Muscle of back (tissue), 11 donors: ENCODE measurements around the gene NPDC1. TPM values are rescaled to one million over a fixed set of nuclear protein-coding genes. Genes with fewer than 3 reads are reported as not detected.

Experiments
- DNase-seq, 3 donors: peaks; one replicate each; pipeline versions ENCODE4 v3.0.0 to v3.0.0-alpha.2; 2013
- polyA plus RNA-seq, 10 donors: library from polyadenylated mRNA; unstranded; fragments of 120-200 nt; gene quantifications; one replicate each; pipeline ENCODE4 v1.2.1, GENCODE V29; 2013; ENCODE audit not compliant: insufficient read length in 10 of 10

The NPDC1 gene
- polyA plus RNA-seq, 10 donors = 28.5 to 53.0 (median 38.4) TPM

DNA sequence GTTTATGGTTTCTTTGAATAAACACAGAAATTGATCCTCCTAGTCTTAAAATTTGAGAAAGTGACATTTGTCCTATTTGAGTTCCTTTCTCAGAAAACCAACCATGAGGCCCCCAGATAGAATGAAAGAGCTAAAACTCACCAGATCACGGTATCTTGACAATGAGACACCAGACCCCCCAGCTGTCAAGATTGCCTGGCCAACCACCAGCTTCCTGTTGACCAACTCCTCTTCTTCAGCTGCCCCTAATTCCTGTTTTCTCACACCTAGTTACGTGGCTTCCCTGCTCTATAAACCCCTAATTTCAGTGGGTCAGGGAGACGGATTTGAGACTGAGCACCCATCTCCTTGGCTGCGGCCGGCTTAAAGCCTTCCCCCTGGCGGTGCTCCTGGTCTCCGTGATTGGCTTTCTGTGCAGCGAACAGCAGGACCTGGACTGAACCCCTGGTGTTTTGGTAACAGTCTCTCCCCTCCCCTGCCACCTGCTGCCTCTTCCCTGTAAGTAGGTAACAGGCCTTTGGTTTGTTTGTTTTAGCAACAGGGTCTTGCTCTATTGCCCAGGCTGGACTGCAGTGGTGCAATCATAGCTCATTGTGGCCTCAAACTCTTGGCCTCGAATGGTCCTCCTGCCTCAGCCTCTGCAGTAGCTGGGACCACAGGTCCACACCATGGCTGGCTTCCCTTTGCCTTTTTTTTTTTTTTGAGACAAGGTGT lies 12.7 kb upstream of the NPDC1 start:
- DNase-seq = no peak

GRCh38 chr9:137057545-137057944 lies 11.6 kb upstream of the NPDC1 start:
- DNase-seq = no peak

DNA sequence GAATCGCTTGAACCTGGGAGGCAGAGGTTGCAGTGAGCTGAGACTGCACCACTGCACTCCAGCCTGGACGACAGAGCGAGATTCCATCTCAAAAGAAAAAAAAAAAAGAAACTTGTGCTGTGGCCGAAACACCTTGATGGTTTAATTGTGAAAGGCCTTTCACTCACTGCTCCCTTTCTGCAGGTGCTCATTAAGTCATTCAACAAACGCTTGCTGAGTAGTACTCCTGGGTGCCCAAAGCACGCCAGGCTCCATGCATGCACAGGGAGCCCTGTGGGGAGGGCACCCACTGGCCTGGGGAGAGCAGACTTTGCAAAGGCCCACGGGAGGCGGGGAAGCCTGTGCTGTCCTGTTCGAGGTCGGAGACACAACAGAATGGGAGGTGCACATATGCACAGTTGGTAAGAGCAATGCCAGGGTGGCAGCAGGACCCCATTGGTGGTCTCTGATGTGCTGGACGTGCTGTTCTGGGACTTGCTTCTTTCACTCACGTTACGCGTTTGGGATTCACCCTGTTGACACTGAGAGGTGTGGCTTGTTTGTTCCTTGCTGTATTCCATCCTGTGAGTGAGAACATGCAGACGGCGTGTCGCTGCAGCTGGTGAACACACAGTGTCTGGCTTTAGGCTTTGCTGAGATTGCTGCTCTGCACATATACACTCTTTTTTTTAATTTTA lies 10.9 kb upstream of the NPDC1 start:
- peak in 1 of 3 donors; percentile 65 for DNase-seq

- DNase-seq = peak; percentile 62 to 96 (median 90)
Observed at GRCh38 chr9:137055385-137056364, 9.7 kb upstream of the NPDC1 start.

DNA sequence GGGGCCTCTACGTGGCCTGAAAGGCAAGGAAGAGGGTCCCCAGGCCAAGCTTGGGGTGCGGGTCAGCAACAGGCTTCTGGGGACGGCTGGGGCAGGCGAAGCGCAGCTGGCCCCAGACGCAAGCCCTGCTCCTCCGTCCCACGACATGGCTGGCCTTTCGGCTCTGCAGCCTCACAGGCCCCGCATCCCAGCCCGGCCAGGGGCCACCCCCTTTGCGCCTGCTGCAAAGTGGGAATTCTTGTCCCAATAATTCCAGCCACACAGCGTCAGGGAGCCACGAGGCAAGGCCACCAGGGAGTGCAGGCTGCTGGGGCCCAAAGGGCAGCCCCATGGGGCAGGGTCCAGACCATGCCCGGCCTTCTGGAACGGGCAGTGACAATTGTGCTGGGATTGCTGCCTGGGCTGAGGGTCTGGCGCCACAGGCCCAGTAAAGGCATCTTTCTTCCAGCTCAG lies 9.0 kb upstream of the NPDC1 start:
- DNase-seq = no peak

DNA sequence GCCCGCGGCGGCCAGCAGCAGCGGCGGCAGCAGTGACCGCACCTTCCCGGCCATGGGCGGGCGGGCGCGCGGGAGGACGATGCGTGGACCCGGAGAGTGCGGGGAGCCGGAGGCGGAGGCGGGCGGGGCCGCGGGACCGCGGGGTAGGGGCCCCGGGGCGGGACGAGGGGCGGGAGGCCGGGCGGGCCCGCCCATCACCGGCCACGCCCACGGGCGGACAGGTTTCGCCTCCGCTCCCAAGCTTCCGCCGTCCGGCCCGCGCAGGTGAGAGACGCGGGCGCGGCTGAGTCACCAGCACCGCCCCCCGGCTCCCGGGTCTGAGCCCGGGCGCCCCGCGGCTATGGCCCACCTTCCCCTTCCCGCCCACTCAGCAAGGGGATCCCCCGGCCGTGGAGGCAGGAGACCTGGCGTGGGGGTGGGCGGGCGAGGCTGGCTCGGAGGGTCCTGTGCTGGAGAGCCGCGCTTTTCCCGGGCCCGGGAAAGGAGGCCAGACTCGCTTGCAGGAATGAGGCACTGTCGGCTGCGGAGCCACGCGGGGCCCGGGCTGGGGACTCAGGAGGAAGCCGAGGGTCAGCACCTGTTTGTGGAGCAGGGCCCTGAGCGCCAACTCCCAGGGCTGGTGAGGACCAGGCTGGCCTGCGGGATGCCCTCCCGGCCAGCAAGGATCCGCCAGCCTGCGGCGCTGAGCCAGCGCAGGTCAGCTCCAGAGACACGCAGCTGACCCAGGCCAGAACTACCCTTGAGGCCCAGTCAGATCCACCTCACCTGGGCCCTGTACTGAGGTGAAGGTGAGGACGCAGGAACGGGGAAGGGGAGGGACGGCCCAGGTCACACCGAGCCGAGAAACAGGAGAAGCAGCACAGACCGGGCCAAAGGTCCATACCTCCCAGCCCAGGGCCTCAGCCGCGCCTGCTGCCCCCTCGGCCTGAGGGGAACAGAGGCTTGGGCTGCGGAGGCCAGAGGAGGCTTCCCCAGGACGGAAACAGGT lies 8.3 kb upstream of the NPDC1 start, which contains the start of gene ENTPD2:
Gene ENTPD2, minus strand, starts transcription at position 118 of the 988 bp plus-strand sequence. Its CDS starts 64 bp downstream, at position 54.
- DNase-seq = peak in 1 of 3 donors; percentile 50

- DNase-seq = no peak
Observed at GRCh38 chr9:137052998-137053943, 7.3 kb upstream of the NPDC1 start.

DNA sequence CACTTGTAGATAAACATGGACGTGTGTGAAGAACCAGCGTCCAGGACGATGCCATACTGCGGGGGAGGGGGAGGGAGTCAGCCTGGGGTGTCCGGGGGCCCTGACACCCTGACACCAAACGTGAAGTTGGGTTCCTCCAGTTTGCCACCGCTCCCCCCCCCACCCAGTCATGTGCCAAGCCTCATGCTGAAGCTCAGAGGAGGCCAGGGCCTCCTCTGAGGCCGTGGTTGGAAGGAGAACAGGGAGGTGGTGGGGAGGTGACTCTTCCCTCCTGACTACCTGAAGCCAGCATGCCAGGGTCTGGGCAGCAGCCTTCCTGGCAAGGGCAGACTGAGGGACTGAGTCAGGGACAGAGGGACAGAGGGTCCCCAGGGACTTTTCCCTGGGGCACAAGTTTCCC lies 6.3 kb upstream of the NPDC1 start:
- no peak for DNase-seq

DNA sequence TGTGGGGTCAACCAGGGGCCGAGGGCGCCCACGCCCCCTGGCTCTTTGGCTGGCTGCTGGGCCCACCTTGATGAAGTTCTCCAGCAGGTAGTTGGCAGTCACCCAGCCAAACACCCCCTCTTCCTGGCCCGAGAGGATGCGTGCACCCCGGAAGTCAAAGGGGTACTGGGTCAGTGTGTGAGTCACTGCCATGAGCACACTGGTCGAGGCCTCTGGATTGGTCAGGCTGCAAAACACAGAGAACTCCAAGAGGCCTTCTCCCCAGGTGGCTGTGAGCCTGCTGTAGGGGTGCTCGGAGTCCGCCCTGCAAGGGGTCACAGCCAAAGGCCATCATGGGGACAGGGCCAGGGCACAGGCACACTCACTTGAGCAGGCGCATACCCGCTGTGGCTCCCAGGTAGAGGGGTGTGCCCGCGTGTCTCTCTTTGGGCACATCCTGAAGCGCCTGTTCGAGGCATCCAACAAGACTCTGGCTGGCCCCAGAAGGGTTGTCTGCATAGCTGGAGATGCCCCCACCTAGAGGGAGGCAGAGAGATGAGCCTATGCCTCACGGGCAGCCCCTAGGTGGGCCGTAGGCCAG lies 5.3 kb upstream of the NPDC1 start:
- no peak for DNase-seq

DNA sequence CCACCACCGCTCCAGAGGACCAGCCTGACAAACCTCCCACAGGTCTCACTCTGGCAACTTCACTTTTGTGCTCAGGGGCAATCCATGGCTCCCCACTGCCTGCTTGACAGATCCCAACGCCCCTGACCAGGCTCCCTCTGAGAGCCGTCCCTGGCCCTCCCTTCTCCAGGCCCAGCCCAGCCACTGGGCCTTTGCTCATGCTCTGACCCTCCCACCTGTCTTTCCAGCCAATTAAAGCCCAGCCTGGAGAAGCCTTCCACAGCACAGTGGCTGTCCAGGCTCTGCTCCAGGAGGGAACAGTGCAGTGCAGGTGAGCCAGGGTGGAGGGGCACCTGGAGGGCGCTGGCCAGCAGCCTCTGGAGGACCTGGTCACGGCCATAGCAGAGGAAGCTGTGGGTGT lies 4.6 kb upstream of the NPDC1 start:
- no peak for DNase-seq

DNA sequence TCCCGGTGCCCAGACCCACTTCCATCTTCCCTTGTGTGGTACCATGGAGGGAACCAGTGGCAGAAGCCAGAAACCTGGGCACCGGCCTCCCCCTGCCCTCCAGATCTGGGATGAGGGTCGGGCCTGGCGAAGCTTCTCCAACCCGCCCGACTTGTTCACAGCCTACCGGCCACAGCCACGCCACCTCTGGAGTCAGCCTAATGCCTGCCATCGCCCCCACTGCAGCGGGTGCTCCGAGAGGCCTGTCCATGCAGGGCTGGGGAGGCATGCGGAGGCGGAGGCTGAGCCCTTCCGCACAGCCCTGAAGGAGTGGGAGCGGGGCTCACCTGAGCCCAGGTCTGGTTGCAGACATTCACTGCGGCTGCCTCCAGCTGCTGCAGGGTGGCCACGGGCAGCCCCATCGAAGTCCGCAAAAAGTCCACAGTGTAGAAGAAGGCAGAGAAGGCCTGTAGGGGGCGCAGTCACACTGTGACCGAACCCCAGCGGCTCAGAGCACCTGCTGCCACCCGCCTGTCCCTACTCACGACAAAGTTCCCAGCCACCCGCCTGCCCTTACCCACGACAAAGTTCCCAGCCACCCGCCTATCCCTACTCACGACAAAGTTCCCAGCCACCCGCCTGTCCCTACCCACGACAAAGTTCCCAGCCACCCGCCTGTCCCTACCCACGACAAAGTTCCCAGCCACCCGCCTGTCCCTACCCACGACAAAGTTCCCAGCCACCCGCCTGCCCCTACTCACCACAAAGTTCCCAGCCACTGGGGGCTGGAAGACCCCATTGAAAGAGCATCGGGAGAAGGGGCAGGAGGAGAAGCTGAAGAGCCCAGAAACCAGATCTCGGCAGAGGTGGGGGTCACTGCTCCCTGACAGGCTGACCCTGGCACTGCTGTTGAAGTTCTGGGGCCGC lies 3.8 kb upstream of the NPDC1 start:
- DNase-seq = peak in 2 of 3 donors; percentile 65 to 75

DNA sequence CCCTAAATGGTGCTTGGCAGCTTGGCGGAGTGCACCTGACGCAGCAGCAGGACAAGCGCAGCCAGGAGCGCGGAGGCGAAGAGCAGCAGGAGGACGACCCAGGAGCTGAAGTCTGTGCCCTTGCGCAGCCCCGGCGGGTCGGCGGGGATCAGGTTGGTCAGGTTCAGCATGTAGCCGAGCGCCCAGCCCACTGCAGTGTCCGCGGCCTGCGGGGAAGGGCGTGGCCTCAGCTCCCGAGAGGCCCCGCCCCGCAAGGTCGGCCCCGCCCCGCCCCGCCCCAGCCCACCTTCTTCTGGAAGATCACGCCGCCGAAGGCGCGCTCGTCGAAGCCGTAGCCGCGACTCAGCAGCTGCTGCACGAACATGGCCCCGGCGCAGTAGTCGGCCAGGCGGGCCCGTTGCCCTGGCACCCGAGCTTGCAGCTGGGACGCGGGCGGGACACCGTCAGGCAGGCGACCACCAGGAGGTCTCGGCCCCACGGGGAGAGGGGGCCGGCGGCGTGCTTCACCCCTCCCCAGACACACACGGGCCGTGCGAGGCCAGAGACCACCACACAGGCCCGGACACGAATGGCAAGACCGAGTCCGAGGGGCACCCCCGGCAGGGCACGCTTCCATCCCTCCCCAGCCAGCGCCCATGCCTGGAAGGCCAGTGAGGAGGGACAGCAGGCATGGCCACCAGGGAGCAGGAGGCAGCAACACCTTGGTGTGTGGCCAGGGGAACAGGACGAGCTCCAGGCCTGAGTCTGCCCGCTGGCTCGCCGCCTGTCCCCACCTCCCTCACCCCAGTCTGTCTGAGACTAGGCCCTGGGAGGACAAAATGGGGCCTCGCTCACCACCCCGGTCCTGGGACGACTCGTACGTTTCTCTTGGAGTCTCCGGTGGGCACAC lies 2.9 kb upstream of the NPDC1 start:
- no peak for DNase-seq

DNA sequence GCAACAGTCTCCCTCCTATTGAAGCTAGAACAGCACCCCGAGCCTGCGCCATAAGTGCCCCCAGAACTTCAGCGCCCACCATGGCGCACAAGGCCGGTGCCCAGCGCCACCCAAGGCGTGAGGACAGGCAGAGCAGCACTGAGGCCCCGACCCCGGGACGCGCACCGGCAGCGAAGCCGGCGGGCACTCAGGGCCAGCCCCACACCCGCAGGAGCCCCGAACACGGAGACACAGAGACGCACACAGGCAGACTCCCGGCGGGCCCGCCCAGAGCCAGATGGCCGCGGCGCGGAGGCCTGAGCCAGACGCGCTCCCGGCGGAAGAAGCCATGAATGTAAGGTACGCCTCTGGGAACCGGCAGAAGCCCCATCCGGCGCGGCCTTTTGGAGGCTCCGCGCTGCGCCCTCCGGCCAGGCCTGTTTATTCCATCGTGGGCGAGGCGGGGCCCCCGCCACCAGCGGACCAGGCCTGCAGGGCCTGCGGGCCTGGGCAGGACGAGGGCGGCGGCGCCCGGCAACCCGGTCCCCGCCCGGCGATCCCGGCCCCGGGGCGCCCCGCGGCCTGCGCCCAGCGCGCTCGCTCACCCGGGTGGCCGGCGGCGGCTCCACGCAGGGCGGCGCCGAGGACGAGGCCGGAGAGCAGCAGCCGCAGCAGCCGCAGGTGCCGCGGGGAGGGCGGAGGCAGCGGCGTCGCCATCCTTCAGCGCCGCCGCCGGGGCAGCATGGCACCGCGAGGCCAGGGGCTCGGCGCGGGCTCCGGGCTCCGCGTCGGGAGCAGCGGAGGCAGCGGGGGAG lies 486 bp downstream of the NPDC1 start:
- peak in 1 of 3 donors; percentile 74 for DNase-seq

- no peak for DNase-seq
Observed at GRCh38 chr9:137044502-137045177, 1.3 kb downstream of the NPDC1 start.

DNA sequence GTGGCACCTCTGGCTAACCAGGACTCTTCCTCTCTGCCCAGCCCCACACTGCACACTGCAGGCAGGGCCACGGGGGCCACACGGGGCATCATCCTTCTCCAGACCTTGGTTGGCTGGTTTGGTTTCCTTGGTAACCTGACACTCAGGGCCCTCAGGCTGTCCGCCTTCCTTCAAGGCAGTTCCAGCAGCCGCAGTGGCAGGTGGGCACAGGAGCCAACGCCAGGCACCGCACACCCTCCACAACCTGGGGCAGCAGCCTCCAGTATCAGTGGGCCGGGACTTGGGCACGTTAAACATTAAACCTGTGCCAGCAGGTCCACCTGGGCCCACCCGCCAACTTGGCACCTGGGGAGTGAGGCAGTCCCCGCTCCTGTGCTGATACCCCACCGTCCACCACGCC lies 1.9 kb downstream of the NPDC1 start:
- DNase-seq = no peak
